A673 (cell line): ENCODE data around the gene ADORA2A.

Experiments
- EZH2 ChIP-seq: fragments of 200-600 bp; sonication (generic); IDR thresholded peaks from 2 replicates; pipeline ENCODE4 v1.6.1; 2017; ENCODE audit warnings: borderline replicate concordance, low read depth, mild to moderate bottlenecking, mixed read lengths, antibody characterized with exemption, low read length; ENCODE audit not compliant: poor library complexity, severe bottlenecking
- TF ChIP-seq, protein P1 (sequence below): fragments of 300-800, 200-600 bp; sonication (generic); conservative IDR thresholded peaks from 2 replicates; pipeline ENCODE4 v1.5.1; 2017; ENCODE audit warnings: low read depth, mild to moderate bottlenecking, antibody characterized with exemption, low read length, moderate library complexity, mixed read lengths

DNA sequence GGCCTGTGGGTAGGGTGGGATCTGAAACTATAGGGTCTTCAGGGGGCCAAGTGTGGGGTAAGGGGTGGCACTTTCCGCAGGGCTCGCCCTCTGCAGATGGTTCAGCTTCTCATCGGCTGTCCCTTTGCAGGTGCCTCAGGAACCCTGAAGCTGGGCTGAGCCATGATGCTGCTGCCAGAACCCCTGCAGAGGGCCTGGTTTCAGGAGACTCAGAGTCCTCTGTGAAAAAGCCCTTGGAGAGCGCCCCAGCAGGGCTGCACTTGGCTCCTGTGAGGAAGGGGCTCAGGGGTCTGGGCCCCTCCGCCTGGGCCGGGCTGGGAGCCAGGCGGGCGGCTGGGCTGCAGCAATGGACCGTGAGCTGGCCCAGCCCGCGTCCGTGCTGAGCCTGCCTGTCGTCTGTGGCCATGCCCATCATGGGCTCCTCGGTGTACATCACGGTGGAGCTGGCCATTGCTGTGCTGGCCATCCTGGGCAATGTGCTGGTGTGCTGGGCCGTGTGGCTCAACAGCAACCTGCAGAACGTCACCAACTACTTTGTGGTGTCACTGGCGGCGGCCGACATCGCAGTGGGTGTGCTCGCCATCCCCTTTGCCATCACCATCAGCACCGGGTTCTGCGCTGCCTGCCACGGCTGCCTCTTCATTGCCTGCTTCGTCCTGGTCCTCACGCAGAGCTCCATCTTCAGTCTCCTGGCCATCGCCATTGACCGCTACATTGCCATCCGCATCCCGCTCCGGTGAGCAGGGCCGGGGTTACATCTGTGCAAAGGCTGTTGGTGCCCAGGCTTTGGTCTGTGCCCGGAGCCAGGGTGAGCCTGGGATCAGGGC is 5.8 kb downstream of the ADORA2A start:
- TF ChIP-seq, protein P1, sequence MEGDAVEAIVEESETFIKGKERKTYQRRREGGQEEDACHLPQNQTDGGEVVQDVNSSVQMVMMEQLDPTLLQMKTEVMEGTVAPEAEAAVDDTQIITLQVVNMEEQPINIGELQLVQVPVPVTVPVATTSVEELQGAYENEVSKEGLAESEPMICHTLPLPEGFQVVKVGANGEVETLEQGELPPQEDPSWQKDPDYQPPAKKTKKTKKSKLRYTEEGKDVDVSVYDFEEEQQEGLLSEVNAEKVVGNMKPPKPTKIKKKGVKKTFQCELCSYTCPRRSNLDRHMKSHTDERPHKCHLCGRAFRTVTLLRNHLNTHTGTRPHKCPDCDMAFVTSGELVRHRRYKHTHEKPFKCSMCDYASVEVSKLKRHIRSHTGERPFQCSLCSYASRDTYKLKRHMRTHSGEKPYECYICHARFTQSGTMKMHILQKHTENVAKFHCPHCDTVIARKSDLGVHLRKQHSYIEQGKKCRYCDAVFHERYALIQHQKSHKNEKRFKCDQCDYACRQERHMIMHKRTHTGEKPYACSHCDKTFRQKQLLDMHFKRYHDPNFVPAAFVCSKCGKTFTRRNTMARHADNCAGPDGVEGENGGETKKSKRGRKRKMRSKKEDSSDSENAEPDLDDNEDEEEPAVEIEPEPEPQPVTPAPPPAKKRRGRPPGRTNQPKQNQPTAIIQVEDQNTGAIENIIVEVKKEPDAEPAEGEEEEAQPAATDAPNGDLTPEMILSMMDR = no peak
- TF ChIP-seq EZH2 = no peak
